ENCODE measurements around the gene CCNK. TPM values are rescaled to one million over a fixed set of nuclear protein-coding genes. Genes with fewer than 3 reads are reported as not detected.

Gene CCNK
- total RNA-seq, 1 experiment from 2014 or later = 23.3 TPM

DNA sequence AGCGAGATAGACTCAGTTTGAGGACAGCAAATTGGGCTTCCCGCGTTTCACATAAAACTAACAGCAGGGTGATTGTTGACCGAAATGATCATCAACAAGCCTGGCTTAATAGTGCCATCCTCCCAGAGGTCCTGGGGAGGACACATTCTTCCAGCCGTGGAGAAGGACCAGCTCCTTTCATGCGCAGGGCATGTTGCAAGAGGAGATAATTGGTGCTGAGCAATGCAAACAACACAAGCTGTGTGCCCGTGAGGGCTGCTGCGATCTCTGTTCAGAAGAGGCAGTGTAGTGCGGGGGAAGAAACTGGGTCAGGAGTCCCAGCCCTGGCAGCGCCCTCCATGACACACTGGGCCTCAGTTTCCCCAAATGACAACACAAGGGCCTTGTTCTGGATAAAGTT is 68.5 kb downstream of the CCNK start:
- no peak for DNase-seq (ENCODE audit: extremely low read depth, low read depth)

DNA sequence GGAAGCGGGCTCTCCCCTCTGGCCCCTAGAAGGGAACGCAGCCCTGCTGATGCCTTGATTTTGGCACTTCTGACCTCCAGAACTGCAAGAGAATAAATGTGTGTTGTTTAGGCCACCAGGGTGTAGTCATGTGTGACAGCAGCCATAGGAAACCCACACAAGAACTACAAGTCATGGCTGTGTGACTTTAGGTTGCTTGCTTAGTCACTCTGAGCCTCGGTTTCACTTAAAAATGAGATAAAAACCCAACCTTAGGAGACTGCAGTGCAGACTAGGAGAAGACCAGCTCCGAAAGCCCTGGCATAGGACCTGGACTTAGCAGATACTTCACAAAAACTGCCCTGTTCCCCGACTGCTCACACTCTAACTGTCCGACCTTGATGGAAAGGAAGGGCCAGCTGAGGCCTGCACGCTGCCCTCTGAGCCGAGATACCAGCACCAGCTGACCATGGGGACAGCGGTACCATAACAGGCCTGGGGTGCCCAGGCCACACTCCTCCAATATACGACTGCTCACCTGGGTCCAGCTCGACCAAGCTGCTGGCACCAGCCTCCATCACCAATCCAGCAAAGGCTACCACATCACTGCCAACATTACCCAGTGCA is 69.3 kb downstream of the CCNK start:
- no peak for DNase-seq (ENCODE audit: extremely low read depth, low read depth)

DNA sequence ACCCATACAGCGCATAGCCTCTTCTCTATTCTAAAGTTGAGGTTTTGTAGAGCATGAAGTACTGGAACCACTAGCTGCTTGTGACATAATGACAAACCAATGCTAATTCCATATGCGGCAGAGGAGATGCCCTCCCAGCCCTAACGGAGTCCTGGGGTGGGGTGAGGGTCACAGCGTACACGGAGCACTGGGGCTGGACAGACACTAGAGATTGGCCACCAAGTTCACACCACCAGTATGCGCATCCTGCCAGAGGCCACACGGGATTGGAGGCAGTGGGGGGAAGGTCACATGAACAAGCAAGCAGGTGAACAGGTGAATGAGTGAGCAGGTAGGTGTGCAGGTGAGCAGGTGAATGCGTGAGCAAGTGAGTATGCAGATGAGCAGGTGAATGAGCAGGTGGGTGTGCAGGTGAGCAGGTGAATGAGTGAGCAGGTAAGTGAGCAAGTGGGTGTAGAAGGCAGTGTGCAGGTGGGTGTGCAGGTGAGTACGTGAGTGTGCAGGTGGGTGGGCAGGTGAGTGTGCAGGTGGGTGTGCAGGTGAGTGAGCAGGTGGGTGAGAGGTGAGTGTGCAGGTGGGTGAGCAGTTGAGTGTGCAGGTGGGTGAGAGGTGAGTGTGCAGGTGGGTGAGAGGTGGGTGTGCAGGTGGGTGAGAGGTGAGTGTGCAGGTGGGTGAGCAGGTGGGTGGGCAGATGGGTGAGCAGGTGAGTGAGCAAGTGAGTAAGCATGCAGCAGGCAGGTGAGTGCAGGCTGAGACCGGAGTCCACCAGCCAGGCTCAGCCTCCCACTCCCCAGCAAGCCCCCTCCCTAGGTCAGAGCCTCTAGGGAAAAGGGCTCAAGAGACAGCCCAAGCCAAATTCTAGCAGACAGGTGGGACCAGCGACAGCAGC is 70.1 kb downstream of the CCNK start:
- DNase-seq (ENCODE audit: extremely low read depth, low read depth) = no peak

DNA sequence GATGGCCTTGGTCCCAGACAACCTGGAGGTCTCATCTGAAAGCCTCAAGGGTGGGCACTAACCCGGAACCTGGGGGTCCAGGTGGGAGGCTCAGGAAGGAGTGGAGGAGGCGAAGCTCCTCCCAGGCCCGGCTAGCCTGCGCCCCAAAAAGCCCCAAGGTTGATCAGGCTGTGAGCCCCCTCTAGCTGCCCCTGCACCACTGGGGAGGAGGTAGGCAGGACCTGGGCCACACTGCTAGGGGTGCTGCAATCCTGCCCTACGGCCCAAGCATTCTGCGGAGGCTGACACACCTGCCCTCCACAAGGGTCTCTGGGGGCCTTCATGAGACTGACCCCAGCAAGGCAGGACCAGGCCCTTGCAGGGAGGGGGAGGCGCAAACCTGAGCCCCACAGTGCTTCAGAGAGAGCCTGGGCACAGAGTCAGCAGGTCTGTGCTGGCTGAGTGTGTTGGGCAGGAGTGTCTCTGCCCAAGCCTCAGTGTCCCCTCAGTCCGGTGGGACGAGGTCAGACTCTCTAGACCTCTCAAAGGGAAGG is 70.9 kb downstream of the CCNK start:
- no peak for DNase-seq (ENCODE audit: extremely low read depth, low read depth)

DNA sequence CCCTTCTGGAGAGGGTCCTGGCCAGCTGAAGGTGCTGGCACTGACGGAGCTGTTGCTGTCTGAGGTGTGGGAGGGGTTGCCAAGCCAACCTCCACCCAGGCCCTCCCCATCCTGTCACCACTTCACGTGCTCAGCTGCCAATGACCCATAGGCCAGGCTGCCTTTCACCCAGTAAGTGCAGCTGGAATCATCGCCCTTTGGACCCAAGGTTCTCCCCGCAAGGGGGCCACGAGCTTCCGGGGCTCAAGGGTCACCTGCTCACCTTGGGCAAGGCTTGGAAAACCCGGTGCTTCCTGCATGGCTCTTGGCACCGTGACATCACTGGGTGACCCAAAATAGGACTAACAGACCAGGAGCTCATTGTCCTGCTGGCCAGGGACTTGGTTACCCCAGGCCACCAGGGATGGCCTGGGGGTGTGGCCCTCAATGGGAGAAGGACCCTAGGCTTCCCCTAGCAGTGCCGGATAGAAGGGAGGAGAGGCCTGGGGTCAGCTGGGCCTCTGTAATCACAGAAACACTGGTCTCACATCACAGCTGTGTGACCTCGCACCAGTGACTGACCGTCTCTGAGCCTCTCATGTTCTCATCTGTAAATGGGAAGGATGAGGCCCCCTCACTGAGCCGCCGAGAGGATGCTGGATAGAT is 71.5 kb downstream of the CCNK start:
- no peak for DNase-seq (ENCODE audit: extremely low read depth, low read depth)

DNA sequence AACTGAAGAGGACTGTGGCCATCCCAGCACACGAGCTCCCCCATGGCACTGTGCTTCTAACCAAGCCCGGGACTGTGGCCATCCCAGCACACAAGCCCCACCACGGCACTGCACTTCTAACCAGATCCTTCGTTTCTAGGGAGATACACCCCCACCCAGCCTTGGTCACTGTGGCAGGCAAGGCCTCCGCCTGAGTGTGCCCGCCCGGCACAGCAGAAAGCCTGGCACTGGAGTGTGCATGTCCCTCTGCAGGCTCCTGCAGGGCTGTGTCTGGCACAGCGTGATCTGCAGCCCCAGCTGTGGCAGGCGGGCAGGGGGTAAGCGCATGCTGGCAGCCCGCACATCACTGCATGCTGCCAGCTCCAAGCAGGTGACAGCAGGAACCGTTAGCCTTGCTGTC is 73.0 kb downstream of the CCNK start:
- no peak for DNase-seq (ENCODE audit: extremely low read depth, low read depth)

DNA sequence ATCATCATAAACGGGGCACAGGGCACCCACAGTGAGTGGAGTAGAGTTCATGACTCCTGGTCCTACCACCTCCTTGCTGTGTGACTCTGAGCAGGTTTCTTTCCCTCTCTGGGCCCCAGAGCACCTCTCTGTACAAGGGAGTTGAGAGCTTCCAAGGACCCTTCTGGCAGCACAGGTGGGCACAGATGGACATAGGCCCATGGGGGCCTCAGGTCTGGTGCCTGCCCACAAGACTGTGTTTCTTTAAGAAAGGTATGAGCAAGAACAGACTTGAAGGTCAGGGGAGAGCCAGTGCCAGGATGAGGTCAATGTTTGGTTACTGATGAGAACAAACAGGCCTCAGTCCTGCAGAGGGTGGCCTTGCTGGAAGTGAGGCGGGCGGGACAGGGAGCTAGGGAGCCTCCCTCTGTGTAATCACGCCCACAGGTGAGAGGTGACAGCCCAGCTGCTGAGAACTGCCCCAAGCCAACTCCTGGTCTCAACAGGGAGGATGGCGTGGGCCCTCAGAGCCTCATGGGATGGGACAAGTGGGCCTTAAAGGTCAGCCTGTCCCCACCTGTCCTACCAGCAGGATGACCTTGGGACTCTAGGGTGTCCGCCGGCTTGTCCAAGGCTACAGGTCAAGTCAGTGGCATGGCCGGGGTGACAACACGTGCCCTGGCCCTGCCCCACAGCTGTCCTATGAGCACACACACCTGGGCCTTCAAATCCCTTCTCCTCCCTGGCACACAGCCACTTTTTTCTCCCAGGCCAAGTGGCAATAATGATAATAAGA is 73.7 kb downstream of the CCNK start:
- DNase-seq (ENCODE audit: extremely low read depth, low read depth) = no peak

DNA sequence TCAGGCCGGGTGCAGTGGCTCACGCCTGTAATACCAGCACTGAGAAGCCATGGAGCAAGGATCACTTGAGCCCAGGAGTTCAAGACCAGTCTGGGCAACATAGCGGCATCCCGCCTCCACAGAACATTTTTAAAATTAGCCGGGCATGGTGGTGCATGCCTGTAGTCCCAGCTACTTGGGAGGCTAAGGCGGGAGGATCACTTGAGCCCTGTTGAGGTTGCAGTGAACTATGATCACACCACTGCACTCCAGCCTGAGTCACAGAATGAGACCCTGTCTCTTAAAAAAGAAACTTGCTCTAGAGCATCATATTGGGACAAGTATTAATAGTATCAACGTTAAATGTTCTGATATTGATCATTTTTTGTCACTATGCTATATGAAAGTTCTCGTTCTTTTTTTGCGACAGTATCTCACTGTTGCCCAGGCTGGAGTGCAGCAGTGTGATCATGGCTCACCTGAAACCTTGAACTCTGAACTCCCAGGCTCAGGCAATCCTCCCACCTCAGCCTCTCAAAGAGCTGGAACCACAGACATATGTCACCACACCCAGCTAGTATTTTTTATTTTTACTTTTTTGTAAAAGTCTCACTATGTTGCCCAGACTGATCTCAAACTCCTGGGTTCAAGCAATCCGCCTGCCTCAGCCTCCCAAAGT is 75.1 kb downstream of the CCNK start:
- no peak for DNase-seq (ENCODE audit: extremely low read depth, low read depth)

DNA sequence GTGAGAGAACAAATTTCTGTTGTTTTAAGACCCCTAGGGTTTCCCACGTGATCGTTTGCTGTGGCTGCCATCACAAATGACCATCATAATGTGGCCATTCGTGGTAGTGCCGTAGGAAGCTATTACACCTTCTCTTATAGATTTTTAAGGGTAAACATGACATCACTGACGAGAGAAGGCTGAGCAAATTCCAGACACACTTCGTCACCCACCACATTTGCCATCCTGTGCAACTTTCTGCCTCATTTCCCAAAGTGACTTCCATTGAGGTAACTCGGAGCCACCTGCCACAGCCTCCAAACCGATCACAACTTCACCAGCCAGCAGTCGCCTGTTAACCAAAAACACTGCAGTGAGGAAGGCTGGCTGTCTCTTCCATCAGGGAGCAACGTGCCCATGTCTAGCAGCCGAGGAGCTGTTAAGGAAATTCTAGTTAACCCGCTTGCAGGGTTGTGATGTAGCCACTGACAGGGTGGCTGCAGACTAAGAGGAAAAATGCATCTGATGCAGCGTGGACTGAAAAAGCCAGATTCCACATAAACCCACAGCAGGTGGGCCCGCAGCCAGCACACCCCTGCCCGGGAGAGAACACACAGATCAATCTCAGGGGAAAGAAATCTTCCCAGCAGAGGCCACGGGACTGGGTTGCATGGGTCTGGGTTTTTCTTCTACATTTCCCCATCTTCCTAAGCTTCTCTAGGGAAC is 78.2 kb downstream of the CCNK start:
- no peak for DNase-seq (ENCODE audit: extremely low read depth, low read depth)

DNA sequence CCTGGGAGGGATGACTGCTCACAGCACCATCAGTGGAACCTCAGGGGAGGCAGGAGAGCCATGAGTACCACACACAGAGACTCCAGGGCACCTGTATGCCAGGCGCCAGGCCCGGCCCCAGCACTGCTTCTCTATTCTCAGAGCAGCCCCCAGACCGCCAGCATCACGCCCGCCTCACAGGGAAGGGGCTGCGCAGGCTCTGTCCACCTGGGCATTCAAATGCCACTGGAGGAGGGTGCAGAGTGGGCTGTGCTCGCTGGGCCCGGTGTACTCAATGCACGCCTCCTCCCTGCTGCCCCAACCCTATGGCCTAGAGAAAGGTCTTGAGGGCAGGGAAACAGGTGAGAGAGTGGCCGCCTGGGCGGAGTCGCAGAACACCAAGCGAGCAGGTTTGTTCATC is 79.2 kb downstream of the CCNK start:
- no peak for DNase-seq (ENCODE audit: extremely low read depth, low read depth)

DNA sequence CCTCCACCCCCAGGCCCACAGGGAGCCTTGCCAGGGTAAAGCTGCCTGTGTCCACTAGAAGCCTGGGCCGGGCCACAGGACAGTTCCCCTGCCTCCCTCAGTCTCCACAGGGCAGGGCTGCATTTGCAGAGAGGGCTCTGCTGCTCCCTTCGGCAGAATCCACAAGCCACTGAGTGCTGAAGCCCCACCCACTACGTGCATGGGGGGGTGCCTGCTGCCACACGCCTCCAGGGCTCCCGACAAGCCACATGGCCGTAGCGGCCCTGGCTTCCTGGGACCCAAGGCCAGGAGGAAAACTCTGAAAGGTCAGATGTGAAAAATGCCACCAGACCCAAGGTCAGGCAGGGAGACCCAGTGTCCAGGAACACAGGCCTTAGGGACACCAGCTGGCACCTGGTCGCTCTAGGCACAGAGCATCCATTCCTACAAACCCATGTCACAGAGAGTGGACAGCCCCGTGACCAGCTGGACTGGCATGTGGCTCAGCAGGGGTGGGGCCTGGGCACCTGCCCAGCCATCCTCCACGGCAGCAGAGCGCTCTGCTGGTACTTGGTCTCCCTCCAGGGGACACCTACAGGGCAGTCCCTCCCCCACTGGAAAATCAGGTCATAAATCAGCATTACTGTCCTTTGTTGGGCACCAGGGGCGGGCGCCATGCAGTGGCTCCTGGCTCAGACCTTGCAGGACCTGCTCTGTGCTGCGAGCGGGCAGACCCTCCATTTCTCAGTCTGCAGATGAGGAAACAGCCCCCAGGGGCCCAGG is 79.9 kb downstream of the CCNK start:
- DNase-seq (ENCODE audit: extremely low read depth, low read depth) = no peak

DNA sequence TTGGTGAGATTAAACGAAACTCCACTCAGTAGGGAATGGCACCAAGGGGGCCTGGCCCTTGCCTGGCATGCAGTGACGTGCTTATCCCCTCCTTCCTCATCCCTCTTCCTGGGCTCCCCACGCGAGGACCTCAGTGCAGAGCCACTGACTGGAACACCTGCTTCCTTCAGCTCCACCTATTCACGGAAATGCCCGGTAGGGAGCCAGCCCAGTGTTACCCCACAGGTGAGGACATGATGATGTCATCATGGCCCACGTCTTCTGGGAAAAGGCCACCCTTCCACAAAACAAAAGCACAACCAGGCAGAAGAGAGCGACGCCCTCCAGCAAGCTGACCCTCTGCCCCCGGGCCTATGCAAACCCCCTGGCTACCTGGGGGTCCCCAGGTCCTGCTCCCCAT is 80.7 kb downstream of the CCNK start:
- no peak for DNase-seq (ENCODE audit: extremely low read depth, low read depth)

Small RNA genes lying within 50 kb of the gene (small RNA-seq; reads per million reads assigned to genes)
- gene RNU6-91P = 0 reads per million in 2 experiments

Other genes with a start within 250 kb of the CCNK start
- gene BCL11B, start 209.2 kb upstream of the CCNK start, total RNA-seq (2014; rRNA removed; shearing (Covaris generic)) = 0.14 TPM in 1 of 2 replicates, not detected in the other
- 54.3 and 60.5 TPM in 2 replicates for gene SETD3, start 550 bp upstream of the CCNK start, total RNA-seq (2014; rRNA removed; shearing (Covaris generic))
- gene CCDC85C, start 122.8 kb downstream of the CCNK start, total RNA-seq (2014; rRNA removed; shearing (Covaris generic)) = 7.2 and 9.2 TPM in 2 replicates
- gene HHIPL1, start 163.7 kb downstream of the CCNK start, total RNA-seq (2014; rRNA removed; shearing (Covaris generic)) = 0.84 and 1.0 TPM in 2 replicates
- 0.02 TPM in 1 of 2 replicates, not detected in the other for gene CYP46A1, start 202.9 kb downstream of the CCNK start, total RNA-seq (2014; rRNA removed; shearing (Covaris generic))

Data from NCI-H460 (cell line).